Iris pigment epithelial cell (primary cell): ENCODE data around the gene GGN.

Source experiments
- DNase-seq: peaks from one replicate; pipeline ENCODE4 v3.0.0-alpha.2; 2011; ENCODE audit warnings: low read depth

GGN gene

DNA sequence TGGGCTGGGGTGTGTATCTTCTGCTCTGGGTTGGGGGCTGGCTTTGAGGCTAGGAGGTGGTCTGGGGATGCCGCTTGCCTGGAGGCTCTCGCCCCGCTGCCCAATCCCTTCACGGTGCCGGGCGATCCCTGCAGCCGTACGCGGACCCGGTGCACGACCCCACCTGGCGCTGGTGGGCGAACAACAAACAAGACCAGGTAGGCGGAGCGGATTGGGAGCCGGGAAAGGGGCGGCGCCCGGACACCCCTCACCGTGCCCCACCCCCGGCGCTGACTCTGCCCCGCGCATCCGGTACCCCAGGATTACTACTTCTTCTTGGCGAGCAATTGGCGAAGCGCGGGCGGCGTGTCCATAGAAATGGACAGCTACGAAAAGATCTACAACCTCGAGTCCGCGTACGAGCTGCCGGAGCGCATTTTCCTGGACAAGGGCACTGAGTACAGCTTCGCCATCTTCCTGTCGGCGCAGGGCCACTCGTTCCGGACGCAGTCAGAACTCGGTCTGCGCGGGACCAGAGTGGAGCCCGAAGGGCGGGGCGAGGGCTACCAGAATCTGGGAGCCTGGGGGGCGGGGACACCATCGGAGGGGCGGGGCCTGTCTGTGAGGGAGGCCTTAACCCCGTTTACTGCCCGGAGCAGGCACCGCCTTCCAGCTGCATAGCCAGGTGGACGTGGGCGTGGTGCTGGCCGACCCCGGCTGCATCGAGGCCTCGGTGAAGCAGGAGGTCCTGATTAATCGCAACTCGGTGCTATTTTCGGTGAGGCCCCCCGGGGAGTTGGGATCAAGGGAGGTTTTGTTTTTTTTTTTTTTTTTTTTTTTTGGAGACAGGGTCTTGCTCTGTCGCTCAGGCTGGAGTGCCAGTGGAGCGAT, 25.5 kb downstream of the GGN start:
- peak; percentile 64 for DNase-seq

DNA sequence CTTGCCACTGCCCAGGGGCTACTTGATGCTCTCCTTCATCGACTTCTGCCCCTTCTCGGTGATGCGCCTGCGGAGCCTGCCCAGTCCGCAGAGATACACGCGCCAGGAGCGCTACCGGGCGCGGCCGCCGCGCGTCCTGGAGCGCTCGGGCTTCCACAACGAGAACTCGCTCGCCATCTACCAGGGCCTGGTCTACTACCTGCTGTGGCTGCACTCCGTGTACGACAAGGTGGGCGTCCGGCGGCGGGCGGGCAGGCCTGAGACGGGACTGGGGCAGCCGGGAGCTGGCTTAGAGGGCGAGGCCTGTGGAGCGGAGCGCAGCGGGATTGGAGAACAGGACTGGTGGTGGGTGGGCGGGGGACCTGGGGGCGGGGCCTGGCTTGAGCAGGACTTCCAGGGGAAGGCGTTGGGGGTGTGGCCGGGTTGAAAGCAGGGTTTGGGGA, 26.2 kb downstream of the GGN start:
- peak; percentile 80 for DNase-seq

DNA sequence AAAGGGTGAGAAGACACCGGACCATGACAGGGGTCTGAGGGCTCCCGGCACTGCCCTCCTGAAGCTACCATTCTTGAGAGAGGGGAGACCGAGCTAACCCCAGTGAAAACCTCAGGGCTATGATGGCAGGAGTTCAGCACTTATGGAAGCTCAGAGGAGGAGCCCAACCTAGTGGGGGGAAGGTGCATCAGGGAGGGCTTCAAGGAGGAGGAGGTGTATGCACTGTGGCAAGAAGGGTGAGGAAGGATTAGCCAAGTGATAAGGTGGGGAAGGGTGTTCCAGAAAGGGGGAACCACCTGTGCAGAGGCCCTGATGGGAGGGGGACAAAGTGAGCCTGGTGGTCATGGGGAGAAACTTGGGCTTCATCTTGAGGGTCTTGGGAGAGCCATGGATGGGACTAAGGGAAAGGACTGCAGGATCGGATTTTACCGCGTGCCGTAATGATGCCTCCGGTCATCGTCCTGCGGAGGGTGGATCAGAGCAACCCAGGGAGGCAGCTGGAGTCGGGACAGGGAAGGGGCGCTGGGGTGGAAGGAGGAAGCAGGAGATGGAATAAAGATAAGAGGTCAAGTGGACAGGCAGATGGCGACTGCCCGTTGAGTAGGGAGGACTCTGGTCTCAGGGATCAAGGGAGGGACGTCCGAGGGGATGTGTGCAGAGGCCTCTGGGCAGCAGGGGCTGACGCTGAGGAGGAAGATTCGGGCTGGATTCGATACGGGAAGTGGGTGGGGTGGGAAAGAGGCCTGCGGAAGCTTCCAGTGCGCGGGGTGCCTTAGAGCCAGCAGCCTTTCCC, 26.8 kb downstream of the GGN start:
- no peak for DNase-seq

DNA sequence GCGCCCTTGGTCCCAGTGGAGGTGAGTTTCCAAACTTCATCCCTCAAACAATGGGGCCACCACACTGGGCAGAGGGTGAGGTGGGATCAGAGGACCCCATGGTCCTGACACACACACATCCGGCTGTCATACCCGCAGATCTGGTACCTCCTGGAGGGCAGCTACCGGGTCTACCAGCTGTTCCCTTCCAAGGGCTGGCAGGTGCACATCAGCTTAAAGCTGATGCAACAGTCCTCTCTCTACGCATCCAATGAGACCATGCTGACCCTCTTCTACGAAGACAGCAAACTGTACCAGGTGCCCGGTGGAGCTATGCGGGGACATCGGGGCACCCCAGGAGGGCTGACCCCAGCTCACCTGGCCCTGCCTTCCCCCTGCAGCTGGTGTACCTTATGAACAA, 27.5 kb downstream of the GGN start:
- no peak for DNase-seq

DNA sequence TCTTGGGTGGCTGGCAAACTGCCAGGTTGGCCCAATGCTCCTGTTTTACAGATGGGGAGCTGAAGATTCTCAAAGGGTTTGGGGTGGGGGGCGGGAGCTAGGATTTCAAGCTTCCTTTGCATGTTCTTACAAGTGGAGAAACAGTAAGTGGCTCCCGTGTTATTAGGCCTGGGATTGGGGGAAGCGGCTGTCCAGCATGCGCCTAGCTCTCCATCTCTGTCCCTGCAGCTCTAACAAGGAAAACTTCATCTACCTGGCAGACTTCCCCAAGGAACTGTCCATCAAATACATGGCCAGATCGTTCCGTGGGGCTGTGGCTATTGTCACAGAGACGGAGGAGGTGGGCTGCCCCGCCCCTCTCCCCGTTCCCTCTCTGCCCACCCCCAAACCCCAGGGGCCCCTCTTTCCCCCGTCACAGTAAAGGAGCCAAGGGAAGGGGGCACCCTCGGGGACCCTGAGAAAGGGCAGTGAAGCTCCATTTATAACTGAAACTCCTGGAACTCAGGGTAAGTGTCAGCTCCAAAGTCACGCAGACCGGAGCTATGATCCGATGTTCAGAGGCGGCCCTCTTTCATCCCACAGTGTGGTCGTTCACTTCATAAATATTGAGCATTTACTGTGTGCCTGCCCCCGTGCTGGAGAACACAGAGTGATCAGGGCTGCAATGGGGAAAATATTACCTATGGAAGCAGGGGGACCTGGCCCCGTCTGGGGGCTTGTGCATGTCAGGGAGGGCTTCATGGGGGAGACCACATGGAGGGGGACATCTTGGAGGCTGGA, 28.4 kb downstream of the GGN start:
- no peak for DNase-seq

DNA sequence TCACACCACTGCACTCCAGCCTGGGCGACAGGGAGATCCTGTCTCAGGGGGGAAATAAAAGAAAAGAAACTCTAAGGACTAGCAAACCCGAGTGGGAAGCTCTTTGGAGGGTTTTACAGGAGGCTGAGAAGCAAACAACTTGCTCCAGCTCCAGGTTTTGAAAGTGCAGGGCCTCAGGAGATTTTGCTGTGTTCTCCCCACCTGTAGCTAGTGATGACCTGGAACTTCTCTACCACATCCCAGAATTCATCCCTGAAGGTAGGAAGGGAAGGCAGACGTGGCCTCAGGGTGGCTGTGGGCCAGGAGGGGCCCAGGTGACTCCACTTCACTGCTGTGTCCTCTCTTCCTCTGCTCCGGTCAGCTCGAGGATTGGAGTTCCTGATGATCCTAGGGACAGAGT, 29.8 kb downstream of the GGN start:
- no peak for DNase-seq

DNA sequence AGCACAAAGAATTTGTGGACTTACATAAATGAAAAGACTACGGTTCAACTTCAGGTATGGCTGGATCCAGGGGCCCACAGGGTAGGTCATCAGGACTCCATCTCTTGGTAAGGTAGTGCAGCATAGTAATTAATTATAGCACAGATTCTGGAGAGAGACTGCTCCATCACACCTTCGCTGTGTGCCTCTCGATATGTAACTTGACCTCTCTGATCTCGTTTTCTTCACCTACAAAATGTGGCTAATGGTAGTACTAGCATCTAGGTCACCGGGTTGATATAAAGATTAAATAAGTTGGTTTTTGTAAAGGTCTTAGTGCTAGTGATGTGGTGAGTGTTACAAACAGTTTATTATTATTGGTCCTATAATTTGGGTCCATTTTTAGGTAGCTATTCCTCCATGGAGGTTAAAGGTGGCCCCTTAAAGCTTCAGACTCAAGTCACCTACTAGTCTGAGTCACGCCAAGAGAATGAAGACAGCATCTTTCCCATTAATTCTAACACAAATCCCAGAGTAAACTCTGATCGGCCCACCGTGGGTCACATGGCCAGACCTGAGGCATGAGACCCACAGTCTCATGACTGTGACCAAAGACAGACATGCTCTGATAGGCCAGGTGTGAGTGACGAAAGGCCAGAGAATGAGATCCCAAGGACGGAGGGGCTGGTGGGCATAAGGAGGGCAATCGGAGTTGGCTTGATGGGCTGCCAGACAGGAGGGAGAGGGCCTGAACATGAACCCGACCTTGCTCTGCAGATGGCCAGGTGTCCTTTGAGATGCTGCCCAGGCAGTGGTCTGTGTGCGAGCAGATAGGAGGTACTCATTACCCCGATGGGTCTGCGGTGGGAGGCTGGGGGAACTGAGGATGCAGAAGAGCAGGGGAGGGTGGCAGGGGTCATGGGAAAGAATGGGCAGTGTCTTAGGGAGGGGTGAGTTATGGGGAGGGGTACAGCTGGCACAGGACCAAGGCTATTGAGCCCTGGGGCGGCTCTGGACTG, 31.8 kb downstream of the GGN start:
- DNase-seq, result no peak

DNA sequence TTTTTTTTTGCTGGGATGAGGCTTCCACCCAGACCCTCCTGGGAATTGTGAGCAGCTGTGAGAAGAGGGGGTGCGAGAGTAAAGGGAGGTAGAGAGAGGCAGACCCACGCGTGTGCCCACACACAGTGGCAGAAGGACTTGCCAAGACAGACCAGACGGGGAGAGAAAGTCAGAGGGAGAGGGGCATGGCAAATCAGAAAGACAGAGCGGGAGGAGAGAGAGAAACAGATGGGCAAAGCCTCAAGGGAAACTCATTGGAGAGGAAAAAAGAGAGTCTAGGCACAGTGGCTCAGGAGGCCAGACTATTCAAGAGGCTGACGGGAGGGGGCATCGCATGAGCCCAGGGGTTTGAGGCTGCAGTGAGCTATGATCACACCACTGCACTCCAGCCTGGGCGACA, 35.2 kb downstream of the GGN start:
- no peak for DNase-seq

DNA sequence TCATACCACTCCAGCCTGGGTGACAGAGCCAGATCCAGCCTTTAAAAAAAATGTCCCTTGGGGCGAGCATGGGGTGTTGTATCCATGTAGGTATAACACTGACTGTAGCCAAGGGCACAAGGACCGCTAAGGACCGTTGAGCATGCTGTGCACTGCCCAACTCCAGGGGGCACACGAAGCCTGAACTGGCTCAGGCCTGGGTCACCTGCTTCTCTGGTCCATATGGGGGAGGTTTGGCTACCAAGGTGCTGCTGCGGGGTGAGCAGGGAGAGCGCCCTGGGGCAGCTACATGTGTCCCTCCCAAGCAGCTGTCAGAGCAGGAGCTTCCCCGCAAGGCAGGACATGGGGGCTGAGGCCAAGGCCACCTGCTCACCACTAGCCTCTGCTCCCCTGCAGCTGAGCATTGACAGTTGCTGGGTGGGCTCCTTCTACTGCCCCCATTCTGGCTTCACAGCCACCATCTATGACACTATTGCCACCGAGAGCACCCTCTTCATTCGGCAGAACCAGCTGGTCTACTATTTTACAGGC, 35.9 kb downstream of the GGN start:
- DNase-seq, result no peak

DNA sequence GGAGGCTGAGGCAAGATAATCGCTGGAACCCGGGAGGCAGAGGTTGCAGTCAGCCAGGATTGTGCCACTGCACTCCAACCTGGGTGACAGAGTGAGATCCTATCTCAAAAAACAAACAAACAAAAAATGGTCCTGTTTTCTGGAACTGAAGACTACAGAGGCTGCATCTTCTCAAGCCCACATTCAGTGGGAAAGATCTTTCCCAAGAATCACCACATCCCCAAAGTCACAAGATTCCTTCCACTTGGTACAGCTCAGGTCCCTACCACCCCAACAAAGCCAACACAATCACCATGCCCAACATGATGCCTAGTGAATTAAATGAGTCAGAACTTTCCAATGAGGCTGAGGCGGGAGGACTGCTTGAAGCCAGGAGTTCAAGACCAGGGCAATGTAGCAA, 37.0 kb downstream of the GGN start:
- DNase-seq, result no peak

DNA sequence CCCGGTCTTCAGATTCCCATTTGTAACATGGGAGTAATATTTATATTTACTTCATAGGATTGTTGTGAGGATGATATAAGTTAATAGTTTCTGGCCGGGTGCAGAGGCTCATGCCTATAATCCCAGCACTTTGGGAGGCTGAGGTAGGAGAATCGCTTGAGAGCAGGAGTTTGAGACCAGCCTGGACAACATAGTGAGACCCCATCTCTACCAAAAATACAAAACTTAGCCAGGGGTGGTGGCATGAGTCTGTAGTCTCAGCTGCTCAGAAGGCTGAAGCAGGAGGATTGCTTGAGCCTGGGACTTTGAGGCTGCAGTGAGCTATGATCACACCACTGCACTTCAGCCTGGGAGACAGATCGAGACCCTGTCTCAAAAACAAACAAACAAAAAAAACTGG, 41.0 kb downstream of the GGN start:
- DNase-seq, result no peak

DNA sequence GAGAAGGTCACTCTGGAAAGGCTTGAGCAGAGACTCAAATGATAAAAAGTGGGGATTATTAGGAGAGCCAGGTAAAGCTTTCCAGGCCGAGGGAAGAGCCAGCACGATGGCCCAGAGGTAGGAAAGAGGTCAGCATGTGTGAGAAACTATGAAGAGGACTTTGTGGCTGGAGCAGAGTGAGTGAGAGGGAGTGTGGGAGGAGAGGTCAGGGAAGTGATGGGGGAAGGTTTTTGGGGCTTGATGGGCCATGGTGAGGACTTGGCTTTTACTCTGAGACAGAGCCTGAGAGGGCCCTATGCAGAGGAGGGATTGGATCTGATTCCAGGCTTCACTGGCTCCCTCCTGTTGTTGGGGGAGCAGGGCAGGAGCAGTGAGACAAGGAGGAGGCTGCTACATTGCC, 46.9 kb downstream of the GGN start:
- no peak for DNase-seq

DNA sequence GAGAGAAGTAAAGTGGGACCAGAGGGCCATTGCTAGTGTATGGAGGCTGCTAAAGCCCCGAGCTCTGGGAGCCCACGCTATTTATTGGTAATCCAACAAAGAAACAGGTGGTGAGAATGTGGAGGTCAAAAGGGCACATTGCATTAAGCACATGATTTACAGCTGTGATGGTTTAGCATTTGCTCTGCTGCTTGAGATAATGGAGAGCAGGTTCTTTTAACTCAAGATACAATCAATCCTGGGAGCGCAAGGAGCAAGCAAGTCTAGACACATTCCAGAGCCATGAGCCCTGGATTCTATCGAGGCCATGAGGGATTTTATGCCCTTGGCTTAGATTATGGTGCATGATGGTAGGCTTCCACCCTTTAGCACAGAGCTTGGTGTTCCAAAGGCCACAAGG, 48.8 kb downstream of the GGN start:
- peak; percentile 21 for DNase-seq

DNA sequence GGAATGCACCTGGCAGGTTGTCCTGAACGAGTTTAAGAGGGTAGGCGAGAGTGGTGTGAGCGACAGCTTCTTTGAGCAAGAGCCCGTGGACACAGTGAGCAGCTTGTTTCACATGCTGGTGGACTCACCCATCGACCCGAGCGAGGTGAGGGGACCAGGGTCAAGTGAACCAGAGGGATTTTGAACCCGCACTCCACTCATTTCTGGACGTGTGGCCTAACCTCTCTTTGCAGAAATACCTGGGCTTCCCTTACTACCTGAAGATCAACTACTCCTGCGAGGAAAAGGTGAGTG, 50.5 kb downstream of the GGN start:
- no peak for DNase-seq

DNA sequence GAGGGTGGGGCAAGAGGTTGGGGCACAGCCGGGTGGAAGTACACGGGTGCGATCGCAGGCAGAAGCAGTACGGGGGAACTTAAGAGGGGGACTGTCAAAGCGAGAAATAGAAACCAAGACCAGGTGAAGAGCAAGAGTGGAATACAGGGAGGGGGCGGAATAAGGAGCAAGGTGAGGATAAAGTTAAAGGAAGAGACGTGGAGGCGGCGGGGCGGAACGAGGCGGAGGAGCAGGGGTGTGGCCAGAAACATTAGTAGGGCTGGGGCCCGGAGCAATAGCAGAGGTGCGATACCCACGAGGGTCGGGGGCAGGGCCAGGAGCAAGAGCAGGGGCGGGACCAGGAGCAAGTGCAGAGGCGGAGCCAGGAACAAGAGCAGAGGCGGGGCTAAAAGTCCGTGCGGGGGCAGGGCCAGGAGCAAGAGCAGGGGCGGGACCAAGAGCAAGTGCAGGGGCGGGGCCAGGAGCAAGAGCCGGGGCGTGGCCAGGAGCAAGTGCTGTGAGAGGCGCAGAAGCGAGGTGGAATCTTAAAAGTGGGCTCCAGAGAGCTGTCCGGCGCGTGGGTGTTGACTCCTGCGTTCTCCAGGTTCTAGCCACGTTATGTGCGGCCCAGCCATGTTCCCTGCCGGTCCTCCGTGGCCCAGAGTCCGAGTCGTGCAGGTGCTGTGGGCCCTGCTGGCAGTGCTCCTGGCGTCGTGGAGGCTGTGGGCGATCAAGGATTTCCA, 51.0 kb downstream of the GGN start:
- DNase-seq, result peak; percentile 96

DNA sequence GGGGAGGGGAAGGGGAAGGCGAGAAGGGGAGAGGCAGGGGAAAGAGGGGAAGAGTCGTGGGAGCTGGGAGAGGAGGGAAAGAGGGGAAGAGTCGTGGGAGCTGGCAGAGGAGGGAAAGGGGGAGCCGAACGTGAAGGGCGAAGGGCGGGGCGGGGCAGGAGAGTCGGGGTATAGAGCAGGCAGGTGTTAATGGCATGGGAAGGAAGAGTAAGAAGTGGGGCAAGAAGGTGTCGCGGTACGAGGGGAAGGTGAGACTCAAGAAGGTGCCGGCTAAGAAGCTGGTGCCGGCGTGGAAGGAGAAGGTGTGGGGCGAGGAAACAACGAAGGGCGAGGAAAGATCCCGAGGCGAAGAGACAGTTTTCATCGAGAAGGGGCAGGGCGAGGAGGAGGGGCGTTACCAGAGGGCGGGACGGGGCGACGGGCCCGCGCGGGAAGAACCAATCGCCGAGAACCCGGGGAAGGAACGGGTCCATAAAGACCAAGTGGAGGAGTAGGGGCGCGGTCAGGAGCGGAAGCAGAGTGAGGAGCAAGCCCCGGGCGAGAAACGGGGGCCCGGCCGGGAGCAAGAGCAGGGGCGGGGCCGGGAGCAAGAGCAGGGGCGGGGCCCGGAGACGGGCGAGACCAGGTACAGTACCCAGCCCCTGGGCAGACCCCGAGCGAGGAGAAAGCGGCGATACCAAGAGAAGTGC, 51.7 kb downstream of the GGN start:
- peak; percentile 97 for DNase-seq
